HepG2 (cell line): ENCODE results near the gene NXN. TPM values are rescaled to one million over a fixed set of nuclear protein-coding genes. Genes with fewer than 3 reads are reported as not detected.

Experiments used
- ATAC-seq: fragments of 200-7000 bp; cut with Tn5 transposase; 3 replicates; pipeline ENCODE4 v1.9.1; 2020; ENCODE audit warnings: mild to moderate bottlenecking, moderate library complexity
- BruUV-seq: library from RNA; stranded (reverse); fragments of 400-500 nt; replicated peaks from 2 replicates; lab custom pipeline; 2021; lab: Mats Ljungman, UMichigan
- CTCF ChIA-PET: fragments of 300-600 bp; formaldehyde crosslinking; extraction: SDS; loops from one replicate; lab custom pipeline; 2021; ENCODE audit warnings: low total read pairs, inconsistent platforms, low intra/inter-chr PET ratio; lab: Yijun Ruan, JAX
- POLR2A ChIA-PET: fragments of 350-600 bp; sonication (Branson Sonifier 250); formaldehyde crosslinking; loops from one replicate; lab custom pipeline; 2020; ENCODE audit warnings: antibody characterized with exemption, inconsistent platforms; lab: Yijun Ruan, JAX
- DNase-seq: peaks from one replicate; pipeline ENCODE4 v3.0.0-alpha.2; 2015; ENCODE audit warnings: low spot score
- FAIRE-seq: peaks from 3 replicates; lab custom pipeline; 2011; peaks lifted over from hg19 to GRCh38; lab: Jason Lieb, UNC
- H2AFZ ChIP-seq: one replicate; pipeline ENCODE4 v1.6.1; 2011; ENCODE audit warnings: low read length, inconsistent platforms
- H3K27ac ChIP-seq: fragments of 300-600 bp; 3 replicates; pipeline ENCODE4 v1.8.0; 2011; ENCODE audit warnings: mixed run types, mild to moderate bottlenecking, mixed read lengths, low read length, inconsistent platforms; ENCODE audit not compliant: insufficient read depth; ENCODE audit errors: extremely low read length
- H3K27me3 ChIP-seq, 2 experiments: fragments of 200-600 bp in 1 of 2; 2 replicates in 1 of 2; 3 replicates in 1 of 2; pipeline versions ENCODE4 v1.6.0 to v1.8.0; 2011; ENCODE audit warnings: low read length in 2 of 2, mild to moderate bottlenecking in 2 of 2, moderate library complexity in 2 of 2, inconsistent platforms in 1 of 2; ENCODE audit not compliant: insufficient read depth in 2 of 2, control insufficient read depth in 1 of 2
- H3K36me3 ChIP-seq, 2 experiments: fragments of 200-600 bp in 1 of 2; replicated peaks in 1 of 2; 2 replicates in 1 of 2; 3 replicates in 1 of 2; pipeline versions ENCODE4 v1.5.1 to v1.8.0; 2011; ENCODE audit warnings: low read length in 2 of 2, inconsistent platforms in 1 of 2; ENCODE audit not compliant: insufficient read depth in 2 of 2, control insufficient read depth in 1 of 2
- H3K4me1 ChIP-seq: 2 replicates; pipeline ENCODE4 v1.5.1; 2012; ENCODE audit warnings: low read length, inconsistent platforms; ENCODE audit not compliant: insufficient read depth
- H3K4me2 ChIP-seq: 2 replicates; pipeline ENCODE4 v1.6.0; 2011; ENCODE audit warnings: low read depth, low read length, inconsistent platforms
- H3K4me3 ChIP-seq, 3 experiments: fragments of 200-600 bp in 1 of 3; sonication (generic), shearing (Covaris generic) in 1 of 3; replicated peaks in 1 of 3; 2 replicates each; pipeline ENCODE4 v1.5.1; 2011 to 2016; ENCODE audit warnings: low read length in 3 of 3, inconsistent platforms in 2 of 3, low read depth in 2 of 3, mild to moderate bottlenecking in 2 of 3, control low read depth in 1 of 3, mixed read lengths in 1 of 3; ENCODE audit not compliant: insufficient read depth in 1 of 3
- H3K79me2 ChIP-seq: one replicate; pipeline ENCODE4 v1.6.1; 2011; ENCODE audit warnings: low read length, inconsistent platforms; ENCODE audit not compliant: insufficient read depth
- H3K9ac ChIP-seq: 2 replicates; pipeline ENCODE4 v1.6.0; 2011; ENCODE audit warnings: mild to moderate bottlenecking, low read depth, low read length, inconsistent platforms; ENCODE audit not compliant: insufficient read depth
- H3K9me3 ChIP-seq: 2 replicates; pipeline ENCODE4 v1.5.1; 2012; ENCODE audit warnings: mild to moderate bottlenecking, low read length
- H4K20me1 ChIP-seq: 2 replicates; pipeline ENCODE4 v1.6.0; 2011; ENCODE audit warnings: inconsistent platforms, mild to moderate bottlenecking, low read length, moderate library complexity; ENCODE audit not compliant: insufficient read depth
- HOXD1 ChIP-seq: sonication (generic); formaldehyde crosslinking; IDR thresholded peaks from 2 replicates; pipeline ENCODE4 v1.5.0; 2020; ENCODE audit warnings: missing genetic modification reagents
- JDP2 ChIP-seq: sonication (generic); formaldehyde crosslinking; IDR thresholded peaks from 2 replicates; pipeline ENCODE4 v1.8.1; 2022; ENCODE audit warnings: missing genetic modification reagents, borderline replicate concordance
- RARA ChIP-seq: IDR thresholded peaks from 2 replicates; pipeline ENCODE4 v1.6.1; 2016; ENCODE audit warnings: missing genetic modification reagents, missing compliant biosample characterization
- RFX3 ChIP-seq: IDR thresholded peaks from 2 replicates; pipeline ENCODE4 v1.6.1; 2016; ENCODE audit warnings: missing biosample characterization, missing genetic modification reagents
- ZNF160 ChIP-seq: sonication (generic); formaldehyde crosslinking; IDR thresholded peaks from 2 replicates; pipeline ENCODE4 v1.8.0; 2022; ENCODE audit warnings: mild to moderate bottlenecking, inconsistent platforms, missing genetic modification reagents
- ZNF282 ChIP-seq: fragments of 450-650 bp; IDR thresholded peaks from 2 replicates; pipeline ENCODE4 v1.6.1; 2018; ENCODE audit not compliant: partially characterized antibody
- ZNF501 ChIP-seq: sonication (generic); formaldehyde crosslinking; IDR thresholded peaks from 2 replicates; pipeline ENCODE4 v1.5.1; 2020; ENCODE audit warnings: mild to moderate bottlenecking, moderate library complexity, missing genetic modification reagents
- ZNF550 ChIP-seq: sonication (generic); formaldehyde crosslinking; IDR thresholded peaks from 2 replicates; pipeline ENCODE4 v1.4.0; 2020; ENCODE audit warnings: mild to moderate bottlenecking, missing genetic modification reagents, borderline replicate concordance
- ZNF737 ChIP-seq: sonication (generic); formaldehyde crosslinking; IDR thresholded peaks from 2 replicates; pipeline ENCODE4 v1.5.0; 2020; ENCODE audit warnings: missing genetic modification reagents, mild to moderate bottlenecking, borderline replicate concordance
- WGBS: methylation state at CpG from one replicate; pipeline ENCODE4 v1.1.6; 2017; ENCODE audit warnings: low lambda C conversion rate; 5-methylcytosine and 5-hydroxymethylcytosine counted together
- in situ Hi-C: cut with HindIII; loops from 2 replicates; pipeline ENCODE4 v1.10.0; 2017; ENCODE audit warnings: low pct_unique_long_range_greater_than_20kb; ENCODE audit not compliant: extremely low pct_ligation_motif_present
- intact Hi-C: fragments of 100-400 bp; cut with micrococcal nuclease; formaldehyde crosslinking; loops from one replicate; pipeline ENCODE4 v1.10.0; 2022; ENCODE audit not compliant: unreplicated experiment
- polyA plus RNA-seq, 8 experiments: library from polyadenylated mRNA; depleted of rRNA in 3 of 8; stranded (reverse) in 7 of 8; unstranded in 1 of 8; fragments of >200 nt; fragmentation: Illumina TruSeq in 4 of 8; extraction: Trizol in 4 of 8; gene quantifications; 2 replicates each; pipeline versions ENCODE4 v1.2.1 to v1.2.3, GENCODE V29; 2011 to 2016; ENCODE audit warnings: low read depth in 4 of 8, missing spikeins in 1 of 8, mixed read lengths in 1 of 8; ENCODE audit not compliant: insufficient read depth in 1 of 8
- total RNA-seq, 5 experiments: library from RNA; depleted of rRNA; stranded (reverse); fragments of >200 nt; fragmentation: Illumina TruSeq; extraction: Trizol; gene quantifications; 2 replicates each; pipeline ENCODE4 v1.2.3, GENCODE V29; 2016; ENCODE audit warnings: low read depth in 1 of 5
- TF ChIP-seq, protein P1 (sequence below), 2 experiments: sonication (generic) in 1 of 2; formaldehyde crosslinking in 1 of 2; IDR thresholded peaks; 2 replicates each; pipeline versions ENCODE4 v1.5.1 to v1.6.1; 2011 to 2020; ENCODE audit warnings: borderline replicate concordance in 1 of 2, low read depth in 1 of 2, low read length in 1 of 2, mild to moderate bottlenecking in 1 of 2, missing genetic modification reagents in 1 of 2, moderate library complexity in 1 of 2
- TF ChIP-seq, protein P2 (sequence below): sonication (generic); formaldehyde crosslinking; IDR thresholded peaks from 2 replicates; pipeline ENCODE4 v1.4.0; 2020; ENCODE audit warnings: missing genetic modification reagents

The NXN gene
- total and polyA plus RNA-seq, 2 of the 13 experiments (the other 11 are each of a cell fraction or from before 2014, with no cell fraction given), result 22.2 to 24.3 TPM

DNA sequence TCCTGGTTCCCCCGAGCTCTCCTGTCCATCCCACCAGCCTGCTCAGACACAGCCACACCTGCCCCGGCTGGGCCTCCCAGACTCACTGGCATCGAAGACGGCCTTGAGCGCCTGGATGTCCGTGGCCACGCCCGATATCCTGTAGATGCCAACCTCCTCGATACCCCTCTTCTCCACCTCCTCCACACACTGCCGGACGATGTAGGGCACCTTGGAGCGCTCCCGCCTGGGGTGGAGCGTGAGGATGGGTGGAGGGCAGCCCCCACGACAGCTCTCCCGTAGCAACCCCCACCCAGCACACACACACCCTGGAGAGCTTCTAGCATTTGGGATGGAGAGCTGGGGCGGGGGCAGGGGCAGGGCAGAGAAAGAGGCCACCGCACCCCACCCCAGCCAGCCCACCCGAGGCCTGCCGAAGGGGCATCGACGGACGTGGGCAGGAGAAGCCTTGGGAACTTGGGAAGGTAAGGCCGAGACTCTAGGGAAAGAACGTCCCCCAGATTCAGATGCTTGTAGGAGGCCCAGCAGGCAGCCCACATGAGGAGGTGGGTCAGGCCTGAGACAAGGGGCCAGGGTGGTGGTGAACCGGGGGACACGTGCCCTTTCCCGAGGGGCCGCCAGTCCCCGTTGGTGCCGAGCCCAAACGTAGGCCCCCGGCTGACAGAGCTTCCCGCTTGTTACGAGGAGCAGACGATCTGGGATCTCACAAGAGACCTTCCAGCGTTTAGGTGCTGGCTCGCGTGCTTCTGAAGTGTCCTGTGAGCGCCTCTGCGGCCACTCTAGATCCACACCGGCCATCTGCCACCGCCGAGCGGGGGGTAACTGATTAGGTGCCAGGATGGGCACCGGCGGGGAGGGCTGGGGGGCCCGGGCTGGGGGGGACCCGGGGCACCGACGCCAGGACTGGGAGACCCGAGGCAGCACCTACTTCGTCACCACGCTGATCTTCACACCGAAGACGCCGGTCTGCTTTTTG is 32.5 kb upstream of the NXN start:
- Histone ChIP-seq H3K27ac (no peak overlapping the region), H4K20me1 (no peaks in the 10 kb centered on the region), H3K4me3 (no peak overlapping the region), H2AFZ (no peak overlapping the region), H3K4me2 (no peak overlapping the region), H3K9ac (no peak overlapping the region), H3K79me2 (no peaks in the 10 kb centered on the region), H3K36me3 (peaks cover 0 to 1% of the 10 kb centered on the region in 2 experiments; a peak in 1 of 5 replicates), H3K9me3 (no peaks in the 10 kb centered on the region), H3K27me3 (no peaks in the 10 kb centered on the region), H3K4me1 (no peaks in the 10 kb centered on the region)
- DNase-seq (no peak), ATAC-seq (no peak), FAIRE-seq (no peak)
- in situ Hi-C loops, result no loop called here
- ChIA-PET POLR2A (no interaction called here), CTCF (no interaction called here)
- BruUV-seq, result no TSS peak
- intact Hi-C loops, result no loop called here
- TF ChIP-seq RFX3, result no peak
- no peak for TF ChIP-seq ZNF160 (CRISPR knock-in tag)
- no peak for TF ChIP-seq ZNF282
- no peak for TF ChIP-seq ZNF501 (CRISPR knock-in tag)
- 93% methylated on average over 50 of the region's 57 CpGs for WGBS

DNA sequence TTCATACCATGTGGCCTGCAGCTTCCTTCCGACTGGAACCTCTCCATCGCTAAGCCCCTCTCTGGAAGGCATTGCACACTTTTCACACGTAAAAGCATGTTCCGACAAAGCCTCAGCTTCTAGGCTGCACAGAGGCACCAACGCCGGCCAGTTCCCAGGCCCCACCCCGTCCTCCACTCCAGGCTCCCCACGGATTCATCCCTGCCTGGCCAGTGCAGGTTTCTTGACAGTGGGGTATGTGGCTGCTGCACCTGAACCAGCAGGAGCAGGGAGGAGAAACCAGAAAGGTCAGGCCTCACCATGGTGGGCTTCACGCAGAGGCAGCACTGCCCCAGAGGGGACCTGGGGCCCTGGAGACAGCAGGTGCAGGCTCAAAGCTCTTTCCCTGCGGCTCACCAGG is 31.6 kb upstream of the NXN start:
- peaks cover 0 to 1% of the 10 kb centered on the region in 2 experiments; a peak in 2 of 5 replicates for H3K36me3 ChIP-seq
- H3K4me2 ChIP-seq, result no peak overlapping the region
- POLR2A ChIA-PET, result no interaction called here
- no peak overlapping the region for H3K4me3 ChIP-seq
- H3K27me3 ChIP-seq, result no peaks in the 10 kb centered on the region
- no peak overlapping the region for H2AFZ ChIP-seq
- H3K4me1 ChIP-seq, result no peaks in the 10 kb centered on the region
- H3K27ac ChIP-seq, result no peak overlapping the region
- in situ Hi-C loops (no loop called here), intact Hi-C loops (no loop called here)
- no TSS peak for BruUV-seq
- H3K9me3 ChIP-seq, result no peaks in the 10 kb centered on the region
- FAIRE-seq (no peak), DNase-seq (no peak), ATAC-seq (no peak)
- WGBS, result 96% methylated on average over 9 of the region's 10 CpGs
- H3K79me2 ChIP-seq, result no peaks in the 10 kb centered on the region
- CTCF ChIA-PET, result no interaction called here
- H4K20me1 ChIP-seq, result no peaks in the 10 kb centered on the region
- no peak overlapping the region for H3K9ac ChIP-seq
- TF ChIP-seq ZNF550 (CRISPR knock-in tag), result no peak
- TF ChIP-seq JDP2 (CRISPR knock-in tag), result no peak
- TF ChIP-seq HOXD1, result no peak
- no peak for TF ChIP-seq RARA
- TF ChIP-seq, protein P1, sequence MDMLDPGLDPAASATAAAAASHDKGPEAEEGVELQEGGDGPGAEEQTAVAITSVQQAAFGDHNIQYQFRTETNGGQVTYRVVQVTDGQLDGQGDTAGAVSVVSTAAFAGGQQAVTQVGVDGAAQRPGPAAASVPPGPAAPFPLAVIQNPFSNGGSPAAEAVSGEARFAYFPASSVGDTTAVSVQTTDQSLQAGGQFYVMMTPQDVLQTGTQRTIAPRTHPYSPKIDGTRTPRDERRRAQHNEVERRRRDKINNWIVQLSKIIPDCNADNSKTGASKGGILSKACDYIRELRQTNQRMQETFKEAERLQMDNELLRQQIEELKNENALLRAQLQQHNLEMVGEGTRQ (IDR thresholded peaks at IDR 0.05; ENCODE audit: low read depth, low read length), result no peak
- TF ChIP-seq, protein P1 (CRISPR knock-in tag; IDR thresholded peaks at IDR 0.05; ENCODE audit: borderline replicate concordance), result no peak
- TF ChIP-seq ZNF737, result no peak
- TF ChIP-seq, protein P2, sequence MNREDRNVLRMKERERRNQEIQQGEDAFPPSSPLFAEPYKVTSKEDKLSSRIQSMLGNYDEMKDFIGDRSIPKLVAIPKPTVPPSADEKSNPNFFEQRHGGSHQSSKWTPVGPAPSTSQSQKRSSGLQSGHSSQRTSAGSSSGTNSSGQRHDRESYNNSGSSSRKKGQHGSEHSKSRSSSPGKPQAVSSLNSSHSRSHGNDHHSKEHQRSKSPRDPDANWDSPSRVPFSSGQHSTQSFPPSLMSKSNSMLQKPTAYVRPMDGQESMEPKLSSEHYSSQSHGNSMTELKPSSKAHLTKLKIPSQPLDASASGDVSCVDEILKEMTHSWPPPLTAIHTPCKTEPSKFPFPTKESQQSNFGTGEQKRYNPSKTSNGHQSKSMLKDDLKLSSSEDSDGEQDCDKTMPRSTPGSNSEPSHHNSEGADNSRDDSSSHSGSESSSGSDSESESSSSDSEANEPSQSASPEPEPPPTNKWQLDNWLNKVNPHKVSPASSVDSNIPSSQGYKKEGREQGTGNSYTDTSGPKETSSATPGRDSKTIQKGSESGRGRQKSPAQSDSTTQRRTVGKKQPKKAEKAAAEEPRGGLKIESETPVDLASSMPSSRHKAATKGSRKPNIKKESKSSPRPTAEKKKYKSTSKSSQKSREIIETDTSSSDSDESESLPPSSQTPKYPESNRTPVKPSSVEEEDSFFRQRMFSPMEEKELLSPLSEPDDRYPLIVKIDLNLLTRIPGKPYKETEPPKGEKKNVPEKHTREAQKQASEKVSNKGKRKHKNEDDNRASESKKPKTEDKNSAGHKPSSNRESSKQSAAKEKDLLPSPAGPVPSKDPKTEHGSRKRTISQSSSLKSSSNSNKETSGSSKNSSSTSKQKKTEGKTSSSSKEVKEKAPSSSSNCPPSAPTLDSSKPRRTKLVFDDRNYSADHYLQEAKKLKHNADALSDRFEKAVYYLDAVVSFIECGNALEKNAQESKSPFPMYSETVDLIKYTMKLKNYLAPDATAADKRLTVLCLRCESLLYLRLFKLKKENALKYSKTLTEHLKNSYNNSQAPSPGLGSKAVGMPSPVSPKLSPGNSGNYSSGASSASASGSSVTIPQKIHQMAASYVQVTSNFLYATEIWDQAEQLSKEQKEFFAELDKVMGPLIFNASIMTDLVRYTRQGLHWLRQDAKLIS (CRISPR knock-in tag), result no peak
